HCT116 (cell line): ENCODE measurements around the gene PRR20A. TPM values are rescaled to one million over a fixed set of nuclear protein-coding genes. Genes with fewer than 3 reads are reported as not detected.

Source experiments
- ATAC-seq: fragments of 200-7000 bp; cut with Tn5 transposase; 2 replicates; pipeline ENCODE4 v1.9.1; 2020; ENCODE audit warnings: mild to moderate bottlenecking, moderate library complexity
- BruUV-seq: library from RNA; stranded (reverse); fragments of 400-500 nt; replicated peaks from 2 replicates; lab custom pipeline; 2021; lab: Mats Ljungman, UMichigan
- CTCF ChIA-PET: fragments of 300-600 bp; sonication (Branson Sonifier 250); formaldehyde crosslinking; loops from one replicate; lab custom pipeline; 2021; ENCODE audit warnings: antibody characterized with exemption; lab: Charles Lee
- POLR2A ChIA-PET: fragments of 300-600, 350-600 bp; sonication (Branson Sonifier 250); formaldehyde crosslinking; loops from one replicate; lab custom pipeline; 2021; ENCODE audit warnings: antibody characterized with exemption; lab: Charles Lee
- RAD21 ChIA-PET, 2 experiments: fragments of 300-600 bp; sonication (Branson Sonifier 250); formaldehyde crosslinking; loops; one replicate each; lab custom pipeline; 2023; ENCODE audit warnings: low total read pairs in 2 of 2; ENCODE audit not compliant: uncharacterized antibody in 2 of 2, unreplicated experiment in 2 of 2, low non-redundant PET in 1 of 2; lab: Charles Lee
- DNase-seq: peaks from one replicate; pipeline ENCODE4 v3.0.0-alpha.2; 2010; ENCODE audit warnings: low read depth, low spot score
- H2AFZ ChIP-seq: fragments of 200-600 bp; shearing (Covaris generic), sonication (generic); 2 replicates; pipeline ENCODE4 v1.6.1; 2017; ENCODE audit warnings: low read depth, mixed run types, mixed read lengths, antibody characterized with exemption, low read length; ENCODE audit not compliant: poor library complexity, severe bottlenecking
- H3K27ac ChIP-seq: 2 replicates; pipeline ENCODE4 v1.5.1; 2012; ENCODE audit warnings: low read depth, low read length
- H3K27me3 ChIP-seq: fragments of 200-600 bp; sonication (generic); 2 replicates; pipeline ENCODE4 v1.6.1; 2016; ENCODE audit warnings: mixed run types, low read length, mixed read lengths; ENCODE audit not compliant: insufficient read depth
- H3K36me3 ChIP-seq, 2 experiments: fragments of 200-500 bp in 1 of 2; fragments of 200-600 bp in 1 of 2; sonication (Bioruptor generic) in 1 of 2; sonication (generic) in 1 of 2; 2 replicates each; pipeline versions ENCODE4 v1.5.1 to v1.6.1; 2014 to 2016; ENCODE audit warnings: low read length in 2 of 2, inconsistent platforms in 1 of 2, mixed read lengths in 1 of 2, mixed run types in 1 of 2; ENCODE audit not compliant: insufficient read depth in 2 of 2, control insufficient read depth in 1 of 2
- H3K4me1 ChIP-seq, 2 experiments: fragments of 200-600 bp in 1 of 2; sonication (generic) in 1 of 2; 2 replicates each; pipeline versions ENCODE4 v1.5.1 to v1.6.1; 2012 to 2017; ENCODE audit warnings: low read length in 2 of 2, inconsistent platforms in 1 of 2, mild to moderate bottlenecking in 1 of 2, mixed read lengths in 1 of 2, mixed run types in 1 of 2, moderate library complexity in 1 of 2; ENCODE audit not compliant: insufficient read depth in 2 of 2, control insufficient read depth in 1 of 2
- H3K4me2 ChIP-seq: fragments of 200-600 bp; sonication (generic); 2 replicates; pipeline ENCODE4 v1.6.1; 2017; ENCODE audit warnings: mixed run types, low read length, mixed read lengths
- H3K4me3 ChIP-seq, 2 experiments: fragments of 200-600 bp in 1 of 2; sonication (generic) in 1 of 2; replicated peaks in 1 of 2; 2 replicates each; pipeline ENCODE4 v1.5.1; 2011 to 2016; ENCODE audit warnings: low read length in 2 of 2, control low read depth in 1 of 2, low read depth in 1 of 2, mild to moderate bottlenecking in 1 of 2, mixed read lengths in 1 of 2, mixed run types in 1 of 2
- H3K79me2 ChIP-seq: fragments of 200-600 bp; sonication (generic); 2 replicates; pipeline ENCODE4 v1.6.1; 2017; ENCODE audit warnings: mild to moderate bottlenecking, mixed run types, low read length, moderate library complexity, mixed read lengths; ENCODE audit not compliant: insufficient read depth
- H3K9ac ChIP-seq: fragments of 200-600 bp; sonication (generic); 2 replicates; pipeline ENCODE4 v1.6.1; 2016; ENCODE audit warnings: low read length, mixed read lengths
- H3K9me2 ChIP-seq: fragments of 200-600 bp; sonication (generic), shearing (Covaris generic); 2 replicates; pipeline ENCODE4 v1.6.1; 2017; ENCODE audit warnings: mixed run types, mild to moderate bottlenecking, moderate library complexity; ENCODE audit not compliant: insufficient read depth
- H3K9me3 ChIP-seq, 2 experiments: fragments of 200-500 bp in 1 of 2; fragments of 200-600 bp in 1 of 2; sonication (Bioruptor generic) in 1 of 2; sonication (generic) in 1 of 2; 2 replicates each; pipeline ENCODE4 v1.6.1; 2014 to 2017; ENCODE audit warnings: low read length in 2 of 2, mixed read lengths in 2 of 2, inconsistent platforms in 1 of 2, low read depth in 1 of 2, mild to moderate bottlenecking in 1 of 2, mixed run types in 1 of 2, moderate library complexity in 1 of 2; ENCODE audit not compliant: control insufficient read depth in 1 of 2, insufficient read depth in 1 of 2
- H4K20me1 ChIP-seq: fragments of 200-600 bp; sonication (generic), shearing (Covaris generic); 2 replicates; pipeline ENCODE4 v1.6.1; 2017; ENCODE audit warnings: mixed run types, mild to moderate bottlenecking, moderate library complexity; ENCODE audit not compliant: insufficient read depth
- ATF3 ChIP-seq: IDR thresholded peaks from 2 replicates; pipeline ENCODE4 v1.6.1; 2012
- CTCF ChIP-seq, 3 experiments: fragments of 200-600 bp in 1 of 3; sonication (generic) in 1 of 3; IDR thresholded peaks in 2 of 3; conservative IDR thresholded peaks in 1 of 3; 2 replicates each; pipeline ENCODE4 v1.5.1; 2012 to 2017; ENCODE audit warnings: low read depth in 2 of 3, low read length in 2 of 3, antibody characterized with exemption in 1 of 3, borderline replicate concordance in 1 of 3, control low read depth in 1 of 3, mild to moderate bottlenecking in 1 of 3, mixed read lengths in 1 of 3, mixed run types in 1 of 3, moderate library complexity in 1 of 3; ENCODE audit not compliant: insufficient read depth in 1 of 3
- EZH2 ChIP-seq: fragments of 200-600 bp; sonication (generic); IDR thresholded peaks from 2 replicates; pipeline ENCODE4 v1.6.1; 2017; ENCODE audit warnings: antibody characterized with exemption, mixed run types
- RAD21 ChIP-seq: IDR thresholded peaks from 2 replicates; pipeline ENCODE4 v1.6.1; 2012; ENCODE audit warnings: low read depth, mild to moderate bottlenecking
- SP1 ChIP-seq: IDR thresholded peaks from 2 replicates; pipeline ENCODE4 v1.6.1; 2012; ENCODE audit warnings: low read depth
- SRF ChIP-seq: IDR thresholded peaks from 2 replicates; pipeline ENCODE4 v1.6.1; 2012; ENCODE audit warnings: low read depth
- YY1 ChIP-seq: IDR thresholded peaks from 2 replicates; pipeline ENCODE4 v1.6.1; 2011; ENCODE audit warnings: low read length, low read depth, moderate library complexity, mild to moderate bottlenecking; ENCODE audit not compliant: insufficient replicate concordance; ENCODE audit errors: extremely low read depth
- ZBTB33 ChIP-seq: IDR thresholded peaks from 2 replicates; pipeline ENCODE4 v1.6.1; 2011; ENCODE audit warnings: mild to moderate bottlenecking, low read length, moderate library complexity; ENCODE audit not compliant: insufficient replicate concordance; ENCODE audit errors: extremely low read depth
- ZFX ChIP-seq: fragments of 450-650 bp; IDR thresholded peaks from 2 replicates; pipeline ENCODE4 v1.6.1; 2017
- intact Hi-C: fragments of 100-400 bp; cut with micrococcal nuclease; formaldehyde crosslinking; loops from 2 replicates; pipeline ENCODE4 v1.10.0; 2022
- total RNA-seq: library from RNA; stranded (reverse); gene quantifications from one replicate; pipeline ENCODE4 v1.2.1, GENCODE V29; 2021; ENCODE audit not compliant: unreplicated experiment

Gene PRR20A
- total RNA-seq, 1 experiment from 2014 or later = not detected

GRCh38 chr13:57136093-57136492 lies 4.6 kb upstream of the PRR20A start:
- intact Hi-C loops = no loop called here
- POLR2A ChIA-PET = no interaction called here
- Histone ChIP-seq H3K27ac (no peak overlapping the region), H4K20me1 (no peaks in the 10 kb centered on the region), H3K9ac (no peak overlapping the region)
- TF ChIP-seq RAD21 (no peak), CTCF (IDR thresholded peaks at IDR 0.05 in 2 of 3, conservative IDR thresholded peaks at IDR 0.05 in 1 of 3; ENCODE audit: borderline replicate concordance in 1 of 3, insufficient read depth in 1 of 3, low read depth in 2 of 3, low read length in 2 of 3) (no peak), ATF3 (no peak), EZH2 (no peak), ZBTB33 (no peak), SP1 (no peak), YY1 (no peak), ZFX (no peak), SRF (no peak)
- TF ChIP-seq, all 23 proteins: peak for 0
- Histone ChIP-seq H3K4me1 (no peaks in the 10 kb centered on the region), H3K4me2 (no peak overlapping the region), H3K79me2 (no peaks in the 10 kb centered on the region), H2AFZ (no peak overlapping the region), H3K9me2 (no peaks in the 10 kb centered on the region), H3K27me3 (no peaks in the 10 kb centered on the region), H3K9me3 (peaks cover 11 to 21% of the 10 kb centered on the region in 2 experiments), H3K36me3 (no peaks in the 10 kb centered on the region), H3K4me3 (no peak overlapping the region)
- DNase-seq (no peak), ATAC-seq (no peak)
- ChIA-PET RAD21 (no interaction called here), CTCF (no interaction called here)
- no TSS peak for BruUV-seq
